NCI-H69 (cell line): ENCODE results near the gene LPCAT1.

Source experiments
- DNase-seq: peaks from one replicate; lab custom pipeline; 2025; lab: John Stamatoyannopoulos, UW

LPCAT1 gene

DNA sequence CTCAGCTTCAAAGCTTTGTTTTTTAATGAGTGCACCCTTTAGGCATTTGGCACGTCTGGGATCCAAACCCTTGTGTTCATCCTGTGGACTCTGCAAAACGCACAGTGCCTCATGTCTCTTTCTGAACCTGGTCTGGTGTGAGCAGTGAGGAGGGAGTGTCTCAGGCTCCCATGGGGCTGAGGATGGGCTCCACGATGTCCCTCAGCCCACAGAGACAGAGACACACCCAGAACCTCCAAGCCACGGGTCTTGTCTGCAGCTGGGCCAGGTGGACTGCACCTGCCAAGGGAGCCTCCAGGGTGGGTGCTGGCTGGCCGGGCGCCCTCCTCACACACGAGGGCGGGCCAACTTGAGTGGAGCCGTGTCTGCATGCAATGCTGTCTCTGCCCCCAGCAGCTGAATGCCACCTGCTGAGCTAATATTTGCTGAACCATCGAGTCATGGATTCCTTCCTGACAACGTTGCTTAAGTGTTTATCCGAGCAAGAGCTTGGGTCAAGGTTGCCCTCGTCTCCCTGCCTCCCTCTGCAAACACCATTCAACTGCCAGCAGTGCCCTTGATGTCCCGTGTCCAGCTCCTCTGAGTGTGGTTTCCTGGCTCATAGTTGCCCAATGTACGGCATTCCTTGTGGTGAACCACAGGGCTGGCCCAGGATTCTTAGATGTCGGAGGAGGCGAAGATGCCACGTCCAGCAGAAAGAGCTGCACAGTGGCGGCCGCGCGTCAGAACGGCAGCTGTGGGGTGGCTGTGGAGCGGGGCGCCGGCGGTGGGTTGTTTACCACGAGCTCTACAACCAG, 31.4 kb upstream of the LPCAT1 start:
- no peak for DNase-seq

DNA sequence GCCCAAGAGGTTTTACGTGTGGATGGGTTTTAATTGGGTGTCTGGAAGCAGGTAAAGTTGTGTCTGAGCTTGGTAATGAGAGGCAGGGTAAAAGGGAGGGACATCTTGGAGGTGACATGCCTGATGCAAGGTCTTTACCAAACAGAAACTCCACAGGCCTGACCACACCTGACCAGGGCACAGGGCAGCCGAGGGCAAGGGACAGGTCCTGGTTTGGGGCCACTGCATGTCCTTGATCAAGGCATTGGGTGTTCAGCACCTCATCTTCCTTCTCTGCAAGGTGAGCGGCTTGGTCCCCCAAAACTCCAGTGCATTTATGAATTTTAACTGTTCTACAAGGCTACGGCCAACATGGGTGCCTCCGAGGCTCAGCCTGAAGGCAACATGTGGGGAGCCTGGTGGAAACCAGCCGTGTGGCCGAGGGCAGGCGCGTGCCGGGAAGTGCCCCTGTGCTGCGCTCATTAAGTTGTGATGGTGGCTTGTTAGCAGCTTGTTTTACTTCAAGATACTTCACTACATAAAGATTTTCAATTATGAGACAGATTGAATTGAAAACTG, 30.7 kb upstream of the LPCAT1 start:
- no peak for DNase-seq

DNA sequence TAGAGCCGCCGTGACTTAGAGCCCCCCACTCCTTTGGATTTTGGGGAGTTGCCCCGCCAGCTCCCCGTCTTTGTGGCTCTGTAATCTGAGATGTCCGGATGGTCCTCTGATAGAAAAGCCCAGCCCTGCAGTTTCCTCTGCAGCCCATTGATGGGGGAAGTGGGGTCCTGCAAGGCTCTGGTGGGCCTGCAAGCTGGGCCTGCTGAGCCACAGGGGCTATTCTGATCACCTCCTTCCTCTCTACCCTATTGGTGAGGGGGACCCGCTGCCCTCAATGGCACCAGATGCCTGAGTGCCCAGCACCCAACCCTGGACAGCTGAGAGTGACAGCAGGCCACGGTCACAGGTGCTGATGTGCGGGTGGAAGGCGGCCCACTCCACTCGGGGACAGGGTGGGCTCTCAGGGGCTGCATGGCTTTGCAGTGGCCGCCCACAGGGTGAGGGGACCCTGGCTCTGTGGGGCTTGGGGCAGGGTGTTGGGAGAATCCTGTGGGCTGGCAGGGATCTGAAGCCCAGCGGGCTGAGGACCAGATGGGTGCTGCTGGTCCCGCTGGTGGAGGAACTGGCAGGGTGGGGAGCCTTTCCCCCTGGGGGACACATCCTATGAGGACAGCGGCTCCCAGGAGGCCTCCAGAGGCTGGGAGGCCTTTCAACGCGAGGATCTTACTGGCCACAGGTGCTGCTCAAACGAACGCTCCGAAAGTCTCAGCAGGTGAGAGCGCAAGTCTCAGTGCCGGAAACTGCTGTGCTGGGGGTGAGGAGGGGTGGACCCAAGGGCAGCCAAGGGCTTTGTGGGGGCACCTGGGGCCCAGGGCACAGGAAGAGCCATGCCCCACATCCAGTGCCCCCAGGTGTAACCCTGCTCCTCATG, 30.0 kb upstream of the LPCAT1 start:
- no peak for DNase-seq

DNA sequence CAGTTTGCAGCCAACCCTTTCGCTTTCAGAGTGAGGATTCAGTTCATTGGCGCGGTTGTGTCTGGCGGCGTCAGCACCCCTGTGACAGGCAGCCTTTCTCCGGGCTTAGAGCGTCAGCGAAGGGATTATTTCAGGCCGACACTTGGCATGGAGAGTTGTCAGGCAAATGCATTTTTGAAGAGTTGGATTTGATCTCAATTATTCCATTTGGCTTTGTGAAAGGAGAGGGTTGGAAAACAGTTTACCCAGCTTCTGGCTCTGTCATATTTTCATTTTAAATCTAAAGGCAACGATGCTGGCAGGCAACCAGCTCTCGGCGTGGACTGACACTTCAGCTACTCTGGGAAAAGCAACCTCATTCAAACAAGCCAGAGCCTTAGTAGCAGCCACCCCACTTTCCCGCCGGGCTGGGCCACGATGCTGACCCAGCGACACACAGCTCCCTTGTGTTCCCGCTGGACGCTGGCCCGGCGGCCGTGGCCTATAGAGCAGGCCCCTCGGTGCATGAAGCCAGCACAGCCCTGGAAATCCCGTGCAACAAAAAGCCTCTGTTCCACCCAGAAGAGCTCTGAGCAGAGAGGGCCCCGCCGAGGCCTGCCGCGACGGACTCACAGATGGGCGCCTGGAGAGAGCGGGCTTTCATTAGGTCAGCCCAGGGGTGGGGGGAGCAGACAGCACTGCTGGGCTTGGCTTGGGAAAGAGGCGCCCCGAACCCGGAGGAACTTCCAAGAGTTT, 28.9 kb upstream of the LPCAT1 start:
- no peak for DNase-seq

DNA sequence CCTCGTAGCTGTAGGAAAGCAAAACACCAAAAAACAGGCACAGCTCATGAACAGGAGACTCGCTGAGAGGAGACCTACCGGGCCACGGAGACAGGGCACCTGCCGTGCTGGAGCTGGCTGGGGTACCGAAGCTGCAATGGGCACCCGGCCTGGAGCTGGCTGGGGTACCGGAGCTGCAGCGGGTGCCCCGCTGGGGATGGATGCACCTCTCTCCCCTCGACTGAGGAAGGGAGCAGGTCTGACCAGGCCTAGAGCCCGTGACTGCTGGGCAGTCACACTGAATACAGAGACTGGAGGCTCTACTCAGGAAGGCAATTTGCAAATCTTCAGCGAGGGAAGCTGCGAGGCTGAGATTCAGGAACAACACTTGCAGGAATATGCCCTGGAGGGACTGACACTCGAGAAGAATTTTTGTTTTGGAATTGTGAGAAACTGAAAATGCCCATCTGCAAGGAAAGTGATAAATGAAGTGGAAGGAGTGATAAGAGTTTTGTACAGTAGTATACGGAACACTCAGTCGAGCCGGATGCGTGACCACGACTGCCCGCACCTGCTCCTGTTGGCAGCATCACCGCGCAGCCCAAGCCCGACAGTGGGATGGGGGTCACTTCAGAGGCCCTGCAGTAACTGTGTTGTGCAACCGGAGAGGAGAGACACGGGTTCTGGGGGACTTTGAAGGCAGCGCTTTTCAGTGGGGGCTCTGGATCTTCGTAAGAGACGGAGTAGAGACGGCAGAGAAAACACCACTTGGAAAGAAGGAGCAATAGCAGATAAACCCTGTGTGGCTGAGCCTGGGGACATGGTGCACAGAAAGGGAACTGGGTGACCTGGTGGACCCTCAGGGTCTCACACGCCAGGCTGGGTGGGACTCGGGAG, 27.9 kb upstream of the LPCAT1 start:
- no peak for DNase-seq

DNA sequence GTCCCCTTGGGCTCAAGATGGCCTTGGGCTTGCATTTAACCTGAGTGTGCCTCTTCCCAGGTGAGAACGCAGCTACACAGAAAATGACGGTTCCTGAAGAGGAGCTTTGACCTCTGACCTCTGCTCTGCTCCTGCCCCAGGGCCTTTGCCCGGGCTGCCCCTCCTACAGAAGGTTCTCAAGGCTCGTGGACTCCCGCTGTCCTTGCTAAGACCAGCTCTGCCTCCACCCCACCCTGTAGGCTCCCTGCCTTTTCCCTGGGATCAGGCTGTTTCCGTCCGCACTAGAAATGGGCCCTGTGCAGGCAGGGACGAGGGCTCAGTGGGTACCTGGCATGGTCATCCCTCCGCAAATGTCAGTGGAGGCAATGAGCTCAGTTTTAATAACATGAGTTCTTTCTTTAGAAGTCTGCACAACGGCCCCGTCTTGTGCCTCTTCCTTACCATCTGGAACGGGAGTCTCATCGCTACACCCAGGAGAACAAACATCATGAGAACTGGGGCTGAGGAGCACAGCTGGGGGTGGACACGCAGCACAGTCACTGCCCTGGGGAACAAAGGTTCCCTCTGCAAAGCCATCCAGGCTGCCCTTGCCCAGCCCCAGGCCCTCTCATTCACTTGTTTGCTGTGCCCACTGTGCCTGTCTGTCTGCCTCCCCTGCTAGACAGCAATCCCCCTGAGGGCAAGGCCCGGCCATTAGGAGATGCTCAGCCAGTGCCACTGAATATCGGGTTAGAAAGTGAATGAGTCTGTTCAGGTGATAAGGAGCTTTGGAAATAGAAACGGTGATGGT, 26.7 kb upstream of the LPCAT1 start:
- no peak for DNase-seq

DNA sequence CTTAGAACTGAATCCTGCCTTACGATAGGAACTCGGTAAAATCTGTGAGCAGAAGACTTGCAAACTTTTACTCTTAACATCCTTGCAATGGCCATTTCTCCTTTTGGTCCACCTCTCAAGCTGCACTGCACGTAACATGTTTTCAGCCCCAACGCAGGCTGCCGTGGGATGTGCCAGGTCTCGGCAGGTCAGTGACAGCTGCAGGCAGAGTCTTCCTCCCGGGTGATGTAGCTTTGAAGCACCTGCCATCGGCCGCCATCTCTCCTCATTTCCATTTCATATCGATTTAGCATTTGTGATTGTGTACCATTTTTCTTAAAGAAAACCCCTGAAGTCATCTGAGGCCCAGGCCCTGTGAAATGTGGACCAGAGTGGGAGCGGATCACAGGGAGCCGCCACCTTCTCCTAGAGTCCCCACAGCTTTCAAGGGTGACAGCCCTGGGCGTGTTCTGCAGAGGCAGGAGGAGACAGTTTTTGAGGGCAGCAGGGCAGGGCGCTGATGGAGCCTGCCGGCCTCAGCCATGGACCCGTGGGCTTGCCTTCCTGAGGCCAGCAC, 25.8 kb upstream of the LPCAT1 start:
- DNase-seq: no peak

DNA sequence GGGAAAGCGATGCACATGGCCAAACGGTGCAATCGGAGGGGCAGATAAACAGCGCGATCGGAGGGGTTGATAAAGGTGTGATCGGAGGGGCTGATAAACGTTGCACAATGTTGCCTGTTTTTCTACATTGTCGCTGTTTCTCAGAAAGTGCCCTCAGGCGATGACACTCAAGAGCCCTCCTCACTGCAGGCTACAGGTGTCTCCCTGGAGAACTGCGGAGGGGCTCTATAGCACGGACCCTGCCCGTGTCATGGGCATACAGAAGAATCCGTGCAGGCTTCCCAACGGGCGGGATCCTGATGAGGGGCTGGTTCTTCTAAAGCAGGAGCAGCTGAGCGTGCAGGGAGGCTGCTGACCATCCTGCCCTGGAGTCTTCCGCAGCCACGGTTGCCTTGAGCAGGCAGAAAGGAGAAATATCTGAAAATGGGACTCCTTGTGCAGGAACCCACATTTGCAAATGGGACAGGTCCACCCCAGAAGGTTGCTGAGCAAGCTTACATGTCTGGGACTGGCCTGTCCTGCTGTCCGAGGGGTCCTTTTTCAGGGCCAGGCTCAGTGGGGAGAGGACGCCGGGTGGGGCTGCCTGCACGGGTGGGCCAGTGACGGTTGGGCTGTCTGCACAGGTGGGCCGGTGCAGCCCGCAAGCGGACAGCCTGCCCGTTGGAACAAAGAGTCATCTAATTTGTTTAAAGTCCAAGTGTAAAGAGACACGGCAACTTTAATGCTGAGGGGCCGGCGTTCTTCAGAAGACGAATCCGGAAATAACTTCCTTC, 25.1 kb upstream of the LPCAT1 start:
- DNase-seq: no peak

DNA sequence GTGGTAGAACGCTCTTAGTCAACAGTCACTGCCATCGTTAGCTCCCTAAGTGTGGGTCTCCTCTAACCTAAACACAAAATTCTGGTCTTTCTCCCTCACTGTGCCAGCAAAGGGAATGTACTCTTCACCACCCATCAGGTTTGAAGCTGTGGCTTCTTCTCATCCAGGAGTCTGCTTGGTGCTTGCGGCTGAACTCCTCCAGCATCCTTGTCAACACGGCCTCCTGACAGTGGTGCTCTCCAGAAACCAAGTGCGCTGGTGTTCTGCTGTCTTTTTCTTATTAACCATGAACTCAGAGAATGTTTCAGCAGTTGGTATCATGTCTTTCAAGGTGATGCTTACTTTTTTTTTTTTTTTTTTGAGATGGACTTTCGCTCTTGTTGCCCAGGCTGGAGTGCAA, 23.9 kb upstream of the LPCAT1 start:
- no peak for DNase-seq

DNA sequence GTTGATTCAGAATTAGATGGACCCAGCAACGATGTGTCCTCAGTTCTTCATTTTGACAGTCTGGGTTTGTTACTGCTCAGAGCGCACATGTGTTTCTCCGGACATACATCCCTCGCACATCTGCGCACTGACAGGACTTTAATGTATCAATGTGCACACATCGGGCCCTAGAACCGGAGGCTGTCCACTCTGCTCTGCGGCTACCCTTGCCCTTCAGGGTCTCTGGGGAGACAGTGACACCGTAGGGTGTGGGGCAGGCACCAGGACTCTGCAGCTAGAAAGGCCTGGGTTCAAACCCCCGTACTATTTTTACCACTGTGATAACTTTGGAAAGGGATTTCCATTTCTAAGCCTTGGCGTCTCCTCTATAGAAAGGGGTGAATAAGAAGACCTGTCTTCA, 23.5 kb upstream of the LPCAT1 start:
- DNase-seq: no peak

DNA sequence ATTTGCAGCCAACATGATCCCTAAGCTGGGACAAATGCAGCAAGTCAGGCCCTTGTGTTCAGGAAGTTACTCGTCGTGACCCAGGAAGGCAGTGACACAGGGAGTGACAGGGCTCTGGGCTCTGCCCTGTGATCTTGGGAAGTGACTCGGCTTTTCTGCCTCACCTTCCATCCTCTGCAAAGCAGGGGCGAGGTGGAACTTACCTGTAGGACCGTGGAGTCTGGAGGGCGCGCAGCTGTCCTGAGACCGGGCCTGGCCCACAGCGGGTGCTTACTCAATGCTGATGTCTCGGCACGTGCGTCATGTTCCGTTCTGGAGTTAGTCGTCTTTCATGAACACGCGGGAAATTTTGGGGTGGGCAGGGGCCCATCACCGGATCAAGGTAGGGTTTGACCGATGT, 22.8 kb upstream of the LPCAT1 start:
- DNase-seq: no peak

DNA sequence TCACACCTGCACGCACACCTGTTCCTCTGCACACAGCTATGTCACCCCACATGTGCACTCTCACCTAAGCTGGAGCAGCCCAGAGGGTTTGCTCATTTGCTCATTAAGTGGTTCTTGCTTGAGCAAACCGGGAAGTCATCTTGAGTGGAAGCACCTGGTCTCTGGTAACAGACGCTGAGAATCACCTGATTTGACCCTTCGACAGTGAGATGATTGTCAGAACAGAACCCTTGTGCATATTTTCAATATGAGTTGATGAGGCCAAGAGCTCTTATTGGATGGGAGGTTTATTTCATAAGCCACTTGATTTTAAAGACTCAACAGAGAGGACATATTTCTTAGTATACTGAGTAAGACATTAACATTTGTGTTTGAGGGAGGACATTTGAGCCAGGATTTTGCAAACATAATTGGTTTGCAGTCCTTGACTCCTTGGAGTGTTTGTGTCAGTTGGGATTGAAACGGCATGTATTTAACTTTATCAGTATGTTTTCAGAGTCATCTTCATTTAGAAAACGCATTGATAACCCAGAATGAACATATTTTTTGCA, 22.1 kb upstream of the LPCAT1 start:
- peak; percentile 50 for DNase-seq

DNA sequence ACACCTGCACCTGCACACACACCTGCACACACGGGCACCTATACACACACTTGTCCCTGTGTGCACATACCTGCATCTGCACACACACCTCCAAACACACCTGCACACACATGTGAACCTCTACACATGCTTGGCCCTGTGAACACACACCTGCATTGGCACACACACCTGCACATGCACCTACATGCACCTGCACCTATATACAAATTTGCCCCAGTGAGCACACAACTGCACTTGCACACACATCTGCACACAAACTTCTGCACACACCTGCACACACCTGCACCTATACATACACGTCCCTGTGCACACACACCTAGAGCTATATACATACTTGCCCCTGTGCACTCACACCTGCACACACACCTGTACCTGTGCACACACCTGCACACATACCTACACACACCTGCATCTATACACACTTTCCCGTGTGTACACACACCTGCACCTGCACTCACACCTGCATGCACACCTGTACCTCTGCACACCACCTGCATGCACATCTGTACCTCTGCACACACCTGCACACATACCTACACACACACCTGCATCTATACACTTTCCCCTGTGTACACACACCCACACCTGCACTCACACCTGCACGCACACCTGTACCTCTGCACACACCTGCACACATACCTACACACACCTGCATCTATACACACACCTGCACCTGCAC, 21.5 kb upstream of the LPCAT1 start:
- DNase-seq: no peak

DNA sequence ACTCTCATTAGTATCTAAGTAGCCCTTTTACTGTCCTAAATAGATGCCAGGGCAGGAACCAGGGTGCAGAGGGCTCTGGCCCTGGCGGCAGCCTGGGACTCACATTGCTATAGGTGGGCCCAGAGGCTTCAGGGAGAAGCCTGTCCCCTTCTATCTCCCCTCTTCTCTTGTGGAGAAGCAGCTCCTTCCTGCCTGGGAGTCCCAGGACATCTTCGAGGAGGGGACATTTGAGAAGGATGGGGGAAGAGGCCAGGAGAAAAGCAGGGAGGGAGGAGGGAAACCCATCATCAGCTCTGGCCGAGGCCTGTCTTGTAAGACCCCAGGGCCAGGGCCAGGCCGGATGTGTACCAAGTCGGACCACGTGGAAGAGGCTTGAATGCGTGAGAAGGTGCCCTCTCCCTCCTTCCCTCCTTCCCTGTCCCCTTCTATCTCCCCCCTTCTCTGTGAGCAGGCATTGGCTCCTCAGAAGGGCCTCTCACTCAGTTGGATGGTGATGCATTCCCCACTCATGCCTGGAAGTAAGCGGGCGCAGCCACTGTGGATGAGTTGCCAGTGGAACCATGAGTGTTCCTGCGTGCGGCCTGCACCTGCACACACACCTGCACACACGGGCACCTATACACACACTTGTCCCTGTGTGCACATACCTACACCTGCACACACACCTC, 20.7 kb upstream of the LPCAT1 start:
- no peak for DNase-seq

DNA sequence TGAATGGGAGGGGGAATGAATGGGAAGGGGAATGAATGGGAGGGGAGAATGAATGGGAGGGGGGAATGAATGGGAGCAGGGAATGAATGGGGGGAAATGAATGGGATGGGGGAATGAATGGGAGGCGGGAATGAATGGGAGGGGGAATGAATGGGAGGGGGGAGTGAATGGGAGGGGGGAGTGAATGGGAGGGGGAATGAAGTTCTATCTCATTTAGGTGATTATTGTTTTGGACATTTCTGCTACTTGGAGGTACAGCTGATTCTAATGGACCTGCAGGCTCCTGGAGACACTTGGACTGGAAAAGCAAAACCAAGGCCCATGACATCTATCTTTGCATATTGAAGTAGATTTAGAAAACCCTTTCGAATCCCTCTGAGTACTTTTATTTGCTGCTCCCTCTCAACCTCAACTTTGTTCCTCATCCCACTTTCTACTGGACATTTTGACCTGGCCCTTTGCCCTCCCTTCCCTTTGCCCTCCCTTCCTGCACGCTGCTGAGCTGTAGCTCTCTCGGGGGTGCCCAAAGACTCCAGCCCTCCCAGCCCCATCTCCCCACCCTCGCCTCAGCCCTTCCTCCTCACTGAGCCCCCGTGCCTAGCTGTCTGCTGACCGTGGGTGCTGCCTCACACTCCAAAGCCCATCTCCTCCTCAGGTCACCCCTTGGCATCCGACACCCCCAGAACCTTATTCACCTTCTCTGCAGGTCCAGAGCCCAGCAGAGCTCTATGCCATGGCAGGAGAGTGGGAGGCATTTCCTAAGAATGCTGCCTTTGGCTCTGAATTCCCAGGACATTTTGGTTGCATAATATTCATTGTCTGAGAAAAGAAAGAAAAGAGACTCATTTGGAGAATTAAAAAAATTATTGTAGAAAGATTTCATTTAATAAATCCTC, 19.9 kb upstream of the LPCAT1 start:
- no peak for DNase-seq

DNA sequence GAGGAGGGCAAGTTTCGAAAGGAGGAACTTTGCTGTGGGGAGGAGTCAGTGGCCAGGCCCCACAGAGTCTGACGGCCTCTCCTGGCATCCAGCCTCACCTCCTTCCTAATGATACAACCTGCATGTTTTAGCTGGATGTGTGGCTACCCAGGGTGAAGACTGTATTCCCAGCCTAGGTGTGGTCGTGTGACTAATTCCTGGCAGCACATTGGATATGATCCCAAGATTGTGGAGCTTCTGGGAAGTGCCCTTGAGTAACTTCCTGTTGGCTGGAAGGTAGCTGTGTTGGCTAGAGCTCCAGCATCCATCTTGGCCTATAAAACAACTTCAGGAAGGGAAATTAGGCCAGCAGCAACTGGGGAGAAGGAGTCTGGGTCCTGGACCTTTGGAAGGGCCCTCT, 19.0 kb upstream of the LPCAT1 start:
- DNase-seq: no peak
